HG03103 (cell line): ENCODE data around the gene DRICH1.
"Not testable (repeated sequence)": the region's sequence is repeated elsewhere in the genome, so short reads cannot be mapped to it uniquely, and the experiment has no call there.

Source experiments
- ATAC-seq: cut with Tn5 transposase; IDR thresholded peaks from one replicate; pipeline ENCODE4 v1.9.1; 2021; ENCODE audit warnings: low read depth; ENCODE audit not compliant: unreplicated experiment

DRICH1 gene, protein sequence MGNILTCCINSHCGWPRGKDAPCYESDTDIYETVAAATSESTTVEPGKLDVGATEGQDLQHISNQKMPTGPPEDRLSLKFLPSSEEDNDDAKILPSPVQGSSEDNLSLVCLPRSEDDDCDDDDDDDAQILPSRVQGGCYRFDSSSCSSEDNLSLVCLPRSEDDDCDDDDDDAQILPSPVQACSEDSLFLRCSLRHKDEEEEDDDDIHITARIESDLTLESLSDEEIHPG

DNA sequence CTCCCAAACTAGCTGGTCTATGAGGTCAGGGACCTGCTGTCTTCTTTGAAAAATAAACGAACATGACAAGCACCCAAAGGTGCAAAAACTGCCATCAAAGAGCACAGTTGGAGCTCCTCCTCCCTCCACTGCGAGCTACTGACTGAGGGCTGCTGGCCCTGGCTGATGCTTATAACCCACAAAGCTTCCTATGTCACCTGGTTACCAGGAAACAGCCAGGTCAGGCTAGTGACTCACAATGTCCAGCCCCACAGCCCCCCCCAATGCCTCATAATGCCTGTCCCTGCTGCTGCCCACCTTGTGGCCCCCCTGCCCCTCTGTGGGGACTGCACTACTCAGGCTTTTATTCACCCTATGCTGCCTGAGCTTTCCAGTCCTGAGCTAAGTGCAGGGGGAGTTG, at the start of gene DRICH1:
TSS of gene DRICH1 (minus strand) at position 144 of the 400 bp plus-strand sequence. CDS start 298 bp downstream, outside the sequence.
- no peak for ATAC-seq

DNA sequence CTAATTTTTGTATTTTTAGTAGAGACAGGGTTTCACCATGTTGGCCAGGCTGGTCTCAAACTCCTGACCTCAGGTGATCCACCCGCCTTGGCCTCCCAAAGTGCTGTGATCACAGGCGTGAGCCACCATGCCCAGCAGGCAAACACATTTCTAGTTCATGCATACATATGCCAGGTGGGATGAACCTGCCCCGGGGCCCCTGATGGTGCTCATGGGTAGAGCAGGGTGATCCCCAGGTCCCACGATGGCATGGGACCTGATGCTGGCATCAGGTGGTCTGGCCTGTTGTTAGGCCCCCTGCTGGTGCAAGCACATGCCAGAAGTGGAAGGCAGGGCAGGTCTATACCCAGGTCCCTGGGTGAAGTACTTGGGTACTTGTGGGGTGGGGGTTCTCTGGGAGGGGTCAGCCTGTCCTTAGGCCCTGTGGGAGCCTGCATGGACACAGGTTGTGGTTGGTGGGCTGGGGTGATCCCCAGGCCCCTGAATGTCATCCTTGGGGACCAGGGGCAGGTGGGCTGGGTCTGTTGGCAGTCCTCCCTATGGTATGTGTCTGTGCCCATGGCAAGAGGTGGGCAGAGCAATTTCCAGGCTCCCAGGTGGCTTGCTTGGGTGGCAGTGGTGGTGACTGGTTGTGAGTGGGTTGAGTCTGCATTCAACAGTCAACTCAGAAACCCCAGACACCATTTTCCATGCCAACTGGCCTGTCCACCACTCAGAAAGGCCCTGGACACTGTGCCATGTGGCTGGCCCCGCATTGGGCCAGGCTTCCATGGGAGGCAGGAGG, 49.1 kb upstream of the DRICH1 start:
- ATAC-seq: no peak

DNA sequence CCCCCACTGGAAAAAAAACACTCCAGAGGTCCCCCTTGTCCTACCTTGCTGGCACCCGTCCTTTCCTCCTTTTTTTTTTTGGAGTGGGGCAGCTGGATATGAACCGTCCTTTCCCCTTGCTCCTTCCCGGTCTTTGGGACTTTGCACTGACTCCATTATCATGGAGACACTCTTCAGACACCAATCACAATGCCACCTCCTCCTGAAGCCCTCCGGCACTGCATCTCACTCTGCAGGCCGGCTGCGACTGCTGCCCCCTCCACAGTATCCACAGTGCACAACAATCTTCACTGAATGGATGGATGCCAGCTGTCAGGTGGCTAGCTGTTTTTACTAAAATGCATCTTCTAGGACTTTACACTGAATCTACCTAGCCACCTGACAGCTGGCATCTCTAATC, 46.0 kb upstream of the DRICH1 start:
- no peak for ATAC-seq

DNA sequence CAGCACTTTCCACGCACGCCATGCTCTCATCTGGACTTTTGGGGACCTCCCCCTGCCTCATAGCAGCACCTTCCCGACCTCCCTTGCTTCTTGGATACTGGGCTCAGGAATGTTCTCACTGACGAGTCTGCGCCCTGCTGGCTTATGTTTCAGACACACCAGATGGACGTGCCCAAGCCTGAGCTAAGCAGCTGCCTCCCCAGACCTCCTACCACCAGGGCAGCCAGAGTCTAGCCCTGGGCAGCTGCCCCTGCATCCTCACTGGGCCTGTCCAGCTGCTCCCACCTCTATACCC, 45.5 kb upstream of the DRICH1 start:
- ATAC-seq: no peak

DNA sequence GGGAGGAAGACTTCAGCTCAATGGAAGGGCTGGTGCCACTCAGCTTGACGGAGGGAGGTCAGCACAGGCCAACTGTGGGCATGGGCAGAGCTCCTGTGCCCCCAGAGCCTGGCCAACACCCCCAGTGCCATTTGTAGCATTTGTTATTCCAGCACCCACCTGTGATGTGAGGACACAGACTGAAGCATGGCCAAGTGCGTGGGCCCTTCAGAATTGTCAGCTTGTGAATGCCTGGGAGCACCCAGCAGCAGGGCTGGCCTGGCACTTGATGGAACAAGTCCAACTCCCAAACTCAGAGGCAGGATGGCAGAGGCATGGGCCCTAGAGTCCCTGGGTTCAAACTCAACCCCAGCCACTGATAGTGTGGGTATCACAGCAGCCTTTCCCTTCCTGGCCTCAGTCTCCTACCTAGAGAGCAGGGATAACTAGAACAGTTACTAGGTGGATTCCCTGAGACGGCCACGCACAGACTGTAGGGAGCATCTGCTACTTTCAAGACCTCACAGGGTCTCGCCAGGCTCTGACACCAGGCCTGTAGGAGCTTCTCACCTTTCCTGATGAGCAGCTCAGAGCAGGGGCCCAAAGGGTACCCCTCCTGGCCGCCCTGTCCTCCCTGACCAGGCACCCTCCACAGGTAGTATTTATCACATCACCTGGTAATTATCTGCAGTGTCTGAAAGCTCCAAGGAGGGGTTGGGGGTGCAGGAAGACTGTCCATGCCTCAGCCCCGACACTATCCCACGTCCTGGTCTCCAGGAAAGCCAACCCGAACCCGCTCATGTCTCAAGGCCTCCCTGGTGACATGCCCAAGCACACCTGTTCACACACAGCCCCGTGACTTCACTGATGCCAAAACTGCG, 45.0 kb upstream of the DRICH1 start:
- not testable (repeated sequence) for ATAC-seq

DNA sequence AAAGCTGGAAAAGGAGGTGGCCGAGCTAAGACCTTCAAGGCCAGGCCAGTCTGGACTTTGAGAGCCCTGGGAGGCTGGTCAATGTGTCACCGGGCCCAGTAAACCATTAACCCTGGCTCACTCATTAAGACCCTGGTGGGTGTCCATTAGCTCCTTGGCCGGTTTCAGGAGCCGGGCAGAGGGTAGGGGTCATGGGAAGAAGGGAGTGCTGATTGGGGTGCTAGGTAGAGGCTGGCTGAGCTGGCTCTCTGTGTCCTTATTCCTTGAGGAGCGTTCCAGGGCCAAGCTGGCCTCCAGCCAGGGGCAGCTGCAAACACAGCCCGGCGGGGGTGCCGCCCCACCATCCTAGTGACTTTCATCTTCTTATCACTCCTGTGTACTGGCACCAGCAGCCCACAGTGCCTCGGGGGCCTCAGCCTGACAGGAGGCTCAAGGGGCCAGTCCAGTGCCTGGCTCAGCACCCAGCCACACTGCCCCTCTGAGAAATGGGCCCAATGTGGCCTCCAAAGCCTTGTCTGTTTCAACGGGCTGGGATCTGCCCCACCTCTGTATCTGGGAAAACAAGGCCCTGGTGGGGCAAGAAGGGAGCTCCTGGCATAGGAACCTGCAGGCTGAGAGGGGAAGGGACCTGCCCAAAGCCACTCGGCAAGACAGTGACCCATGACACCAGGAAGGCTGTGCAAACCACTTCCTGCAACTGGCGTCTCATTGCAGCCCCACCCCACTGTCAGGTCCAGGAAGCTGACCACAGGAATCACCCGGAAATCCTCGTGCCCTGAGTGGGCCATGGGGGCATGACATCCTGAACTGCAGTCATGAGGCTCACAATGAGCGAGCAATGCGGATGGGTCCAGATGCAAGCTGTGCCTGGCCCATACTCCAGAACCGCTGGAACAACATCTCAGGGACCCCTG, 43.6 kb upstream of the DRICH1 start:
- ATAC-seq: no peak

DNA sequence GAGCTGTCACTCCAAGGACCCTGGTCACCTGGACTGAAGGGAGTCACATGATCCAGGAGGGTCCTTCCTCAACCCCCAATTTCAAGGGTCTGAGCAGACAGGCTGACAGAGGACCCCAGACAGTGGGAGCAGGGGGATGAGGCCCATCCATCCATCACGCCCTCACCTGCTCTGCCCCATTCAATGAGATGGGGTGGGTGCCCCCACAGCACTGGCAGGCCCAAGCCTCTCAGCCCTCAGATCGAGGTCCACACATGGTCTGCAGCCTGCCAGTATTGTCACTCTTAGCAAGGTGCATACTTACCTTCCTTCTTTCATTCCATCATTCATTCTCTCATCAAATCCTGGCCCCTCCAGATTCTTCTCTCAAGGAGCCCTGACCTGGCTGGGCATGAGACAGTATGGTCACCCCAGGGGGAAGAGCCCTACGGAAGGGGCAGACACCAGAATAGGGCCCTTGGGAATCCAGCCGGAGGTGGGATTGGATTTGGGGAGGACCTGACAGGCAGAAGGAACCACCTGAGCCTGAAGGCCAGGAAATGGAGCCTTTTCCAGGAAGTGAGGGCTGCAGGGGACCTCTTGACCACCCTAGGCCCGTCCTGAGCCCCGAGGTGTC, 42.9 kb upstream of the DRICH1 start:
- not testable (repeated sequence) for ATAC-seq

DNA sequence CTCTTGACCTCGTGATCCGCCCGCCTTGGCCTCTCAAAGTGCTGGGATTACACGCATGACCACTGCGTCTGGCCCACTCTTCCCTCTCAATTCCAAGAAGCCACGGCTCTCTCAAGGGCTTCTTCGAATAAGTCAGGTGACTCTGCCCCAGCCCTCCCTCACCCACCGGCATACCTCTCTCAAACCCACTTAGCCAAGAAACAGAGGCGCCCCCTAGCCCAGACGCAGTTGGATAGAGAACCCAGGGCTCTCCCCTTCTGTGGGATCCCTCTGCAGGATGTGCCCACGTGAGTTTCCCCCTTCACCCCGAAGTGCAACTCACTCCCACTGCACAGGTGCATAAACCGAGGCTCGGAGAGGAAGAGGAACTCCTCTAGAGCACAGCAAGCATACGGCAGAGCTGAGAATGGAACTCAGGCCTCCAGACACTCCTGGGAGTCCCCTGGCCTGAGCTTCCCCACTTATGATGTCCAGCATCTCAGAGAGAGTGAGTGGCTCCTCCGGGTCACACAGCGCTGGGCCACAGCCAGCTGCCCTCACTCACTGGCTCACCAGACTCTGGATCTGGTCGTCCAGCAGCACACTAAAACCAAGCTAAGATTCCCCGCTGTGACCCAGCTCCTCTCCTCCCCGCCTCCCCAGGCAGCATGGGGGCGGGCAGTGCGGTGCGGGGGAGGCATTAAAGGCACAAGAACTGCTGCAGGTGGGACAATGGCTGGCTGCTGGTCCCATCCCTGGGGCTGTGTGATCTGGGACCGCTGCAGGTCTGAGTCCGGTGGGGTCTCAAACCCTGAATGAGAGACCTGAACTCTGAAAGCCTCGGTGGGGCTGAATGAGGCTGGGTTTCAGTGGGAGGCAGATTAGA, 41.9 kb upstream of the DRICH1 start:
- ATAC-seq: no peak

DNA sequence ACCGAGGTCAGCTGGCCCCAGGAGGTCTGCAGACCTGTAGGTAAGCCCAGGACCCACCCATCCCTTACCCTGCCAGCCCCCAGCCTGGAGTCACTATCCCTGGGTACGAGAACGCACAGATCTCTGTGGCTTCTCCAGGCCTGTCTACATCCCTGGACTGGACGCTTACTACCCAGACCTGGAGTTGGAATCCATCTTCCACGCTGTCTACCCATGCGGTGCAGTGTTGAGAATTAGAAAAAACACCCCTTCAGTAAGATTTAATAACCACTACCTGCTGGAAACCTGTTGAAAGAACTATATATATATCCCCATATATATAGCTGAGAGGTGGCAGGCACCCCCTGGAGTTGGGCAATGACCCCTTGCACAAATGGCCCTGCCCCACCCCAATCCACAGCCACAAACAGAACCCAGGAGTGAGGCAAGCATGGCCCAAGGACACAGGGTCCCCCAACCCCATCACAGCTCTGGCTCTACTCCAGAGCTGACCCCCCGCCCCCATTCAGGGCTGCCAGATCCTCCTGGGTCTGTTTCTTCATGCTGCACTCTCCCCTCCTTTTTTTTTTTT, 41.0 kb upstream of the DRICH1 start:
- no peak for ATAC-seq

DNA sequence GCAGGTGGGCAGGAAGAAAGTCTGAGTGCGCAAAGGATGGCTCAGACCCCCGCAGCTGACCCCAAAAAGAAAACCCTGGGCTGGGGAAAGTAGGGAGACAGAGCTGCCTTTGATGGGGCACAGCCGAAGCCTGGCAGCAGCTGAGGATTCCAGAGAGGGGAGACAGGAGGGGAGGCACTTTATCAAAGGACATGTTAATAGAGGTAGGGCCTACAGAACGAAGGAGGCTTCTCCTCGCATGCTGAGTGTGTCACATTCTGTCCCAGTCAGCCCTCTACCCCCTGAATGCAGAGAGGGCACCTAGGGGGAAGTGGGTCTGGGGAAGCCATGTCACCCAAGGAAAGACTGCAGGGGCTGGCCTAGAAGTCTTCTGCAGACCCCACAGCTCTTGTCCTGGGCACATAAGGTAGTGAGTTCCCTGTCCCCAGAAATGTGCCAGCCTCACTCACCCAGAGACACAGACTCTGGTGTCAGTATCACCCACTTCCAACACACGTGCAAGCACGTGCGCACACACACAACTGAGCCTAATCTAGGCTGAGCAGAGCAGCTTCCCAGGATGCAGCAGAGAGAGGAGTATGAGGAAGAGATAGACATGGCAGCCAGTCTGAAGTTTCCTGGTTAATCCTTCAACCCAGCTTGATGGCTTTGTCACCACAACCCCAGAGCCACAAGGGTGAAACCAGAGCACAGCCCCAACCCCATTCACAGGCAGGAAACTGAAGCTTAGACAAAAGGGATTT, 40.4 kb upstream of the DRICH1 start:
- not testable (repeated sequence) for ATAC-seq

DNA sequence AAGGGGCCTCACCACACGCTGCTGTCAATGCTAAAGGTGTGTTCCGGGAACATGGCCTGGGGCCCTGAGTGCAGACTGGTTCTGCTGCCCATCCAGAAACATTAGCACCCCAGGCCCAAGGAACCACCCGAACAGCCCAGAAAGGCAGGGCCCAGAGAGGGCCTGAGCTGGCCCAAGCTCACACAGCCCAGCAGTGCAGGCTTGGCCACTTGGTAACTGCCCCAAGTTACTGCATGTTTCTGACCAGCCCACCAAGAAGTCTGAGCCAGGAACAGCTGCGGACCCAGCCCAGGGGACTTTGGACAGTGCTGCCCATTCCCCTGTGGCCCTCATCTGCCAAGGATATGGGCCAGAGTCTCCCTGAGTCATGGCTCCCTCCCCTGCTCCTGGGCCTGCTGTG, 39.3 kb upstream of the DRICH1 start:
- ATAC-seq: not testable (repeated sequence)

DNA sequence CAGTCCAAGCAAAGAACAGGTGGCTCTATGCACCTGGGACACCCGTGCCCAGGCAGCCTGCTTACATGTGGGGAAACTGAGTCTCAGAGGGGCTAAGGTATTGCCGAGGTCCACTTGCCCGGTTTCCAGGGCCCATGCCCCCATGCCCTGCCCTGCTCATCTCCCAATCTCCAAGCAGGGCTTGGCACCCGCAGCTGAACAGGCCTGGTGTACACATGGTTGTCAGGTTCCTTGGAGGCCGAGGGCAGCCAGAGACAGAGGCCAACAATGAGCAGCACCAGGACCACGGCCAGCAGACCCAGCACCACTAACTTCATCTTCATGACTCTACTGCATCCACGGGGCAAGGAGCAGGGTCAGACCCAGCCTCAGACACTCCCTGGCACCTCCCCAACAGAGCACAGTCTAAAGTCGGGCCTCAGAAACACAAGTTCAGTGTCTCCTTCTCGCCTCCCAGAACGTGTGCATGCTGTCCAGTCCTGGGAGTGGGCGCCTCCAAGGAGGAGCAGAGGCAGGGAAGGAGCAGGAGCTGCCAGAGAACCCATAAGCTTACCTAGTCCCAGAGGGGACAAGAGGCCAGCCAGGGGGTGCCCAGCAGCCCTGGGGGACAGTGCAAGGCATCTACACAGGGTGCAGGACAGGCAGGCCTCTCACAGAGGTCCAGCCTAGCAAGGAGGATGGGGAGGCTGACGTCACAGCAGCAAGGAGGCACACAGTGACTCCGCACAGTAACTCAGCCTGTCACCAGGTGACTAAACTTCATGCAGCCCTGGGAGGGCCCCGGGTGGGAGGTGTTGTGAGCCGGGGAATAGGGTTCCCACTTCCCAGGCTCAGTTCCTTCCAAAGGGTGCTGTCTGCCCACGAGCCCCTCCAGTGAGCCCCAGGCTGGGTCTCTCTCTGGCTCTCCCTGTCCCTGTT, 38.5 kb upstream of the DRICH1 start:
- ATAC-seq: no peak

DNA sequence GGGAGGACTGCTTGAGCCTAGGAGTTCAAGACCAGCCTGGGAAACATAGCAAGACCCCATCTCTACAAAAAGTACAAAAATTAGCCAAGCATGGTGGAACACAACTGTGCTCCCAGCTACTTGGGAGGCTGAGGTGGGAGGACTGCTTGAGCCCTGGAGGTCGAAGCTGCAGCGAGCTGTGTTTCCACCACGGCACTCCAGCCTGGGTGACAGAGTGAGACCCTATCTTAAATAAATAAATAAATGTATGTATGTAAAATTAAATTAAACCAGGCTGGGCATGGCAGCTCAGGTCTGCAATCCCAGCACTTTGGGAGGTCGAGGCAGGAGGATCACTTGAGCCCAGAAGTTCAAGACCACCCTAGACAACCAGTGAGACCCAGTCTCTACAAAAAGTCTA, 28.3 kb upstream of the DRICH1 start:
- not testable (repeated sequence) for ATAC-seq

DNA sequence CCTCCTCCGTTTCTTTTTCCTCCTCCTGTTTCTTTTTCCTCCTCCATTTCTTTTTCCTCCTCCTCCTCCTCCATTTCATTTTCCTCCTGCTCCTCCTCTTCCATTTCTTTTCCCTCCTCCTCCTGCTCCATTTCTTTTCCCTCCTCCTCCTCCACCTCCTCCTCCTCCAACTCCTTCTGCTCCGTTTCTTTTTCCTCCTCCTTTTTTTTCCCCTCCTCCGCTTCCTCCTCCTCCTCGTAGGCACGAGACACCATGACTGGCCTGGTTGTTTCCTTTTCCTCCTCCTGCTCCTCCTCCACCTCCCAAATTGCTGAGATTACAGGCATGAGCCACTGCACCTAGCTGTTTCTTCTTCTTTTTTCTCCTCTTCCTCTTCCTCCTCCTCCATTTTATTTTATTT, 25.6 kb upstream of the DRICH1 start:
- ATAC-seq: no peak

DNA sequence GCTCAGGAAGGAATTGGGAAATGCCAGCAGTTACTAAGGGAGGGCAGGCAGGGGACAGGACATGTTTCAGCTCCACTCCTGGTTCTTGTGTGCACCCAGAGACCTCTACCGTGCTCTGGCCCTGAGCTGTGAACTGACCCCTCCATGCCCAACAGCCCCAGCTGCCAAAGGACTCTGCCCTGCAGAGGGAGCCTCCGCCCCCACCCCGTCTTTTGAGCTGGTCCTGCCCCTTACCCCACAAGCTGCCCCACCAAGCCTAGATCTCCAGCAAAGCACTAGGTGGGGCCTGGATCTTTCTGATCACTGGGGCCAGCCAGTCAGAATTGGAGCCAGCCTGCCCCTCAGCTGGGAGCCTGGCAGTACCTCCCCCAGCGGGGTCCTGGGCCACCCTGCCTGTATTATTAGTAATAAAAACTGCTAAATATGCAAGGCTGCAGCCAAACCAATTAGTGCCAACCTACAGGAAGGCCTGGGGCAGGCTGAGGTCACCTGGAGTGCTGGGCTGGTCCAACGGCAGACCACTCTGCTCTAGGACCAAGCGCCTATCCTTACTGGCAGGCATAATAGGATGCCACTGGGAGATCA, 23.9 kb upstream of the DRICH1 start:
- no peak for ATAC-seq

DNA sequence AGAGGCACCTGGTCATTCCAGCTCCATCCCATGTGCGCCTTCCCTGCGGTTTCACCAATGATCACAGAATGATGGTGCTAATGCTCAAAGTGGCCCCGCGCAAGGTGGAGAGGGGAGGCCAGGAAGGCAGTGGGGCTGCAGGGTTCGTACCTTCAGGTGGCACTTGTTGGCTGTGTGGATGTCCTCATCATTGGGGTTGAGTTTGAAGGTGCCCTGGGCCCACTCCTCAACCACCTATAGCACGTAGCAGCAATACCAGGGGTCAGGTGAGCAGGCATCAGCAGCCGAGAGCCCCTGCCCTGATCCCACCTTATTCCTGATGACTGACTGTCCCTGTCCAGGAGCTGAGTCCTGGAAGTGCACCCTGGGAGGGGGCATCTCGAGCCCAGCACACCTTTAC, 20.6 kb upstream of the DRICH1 start:
- ATAC-seq: no peak

DNA sequence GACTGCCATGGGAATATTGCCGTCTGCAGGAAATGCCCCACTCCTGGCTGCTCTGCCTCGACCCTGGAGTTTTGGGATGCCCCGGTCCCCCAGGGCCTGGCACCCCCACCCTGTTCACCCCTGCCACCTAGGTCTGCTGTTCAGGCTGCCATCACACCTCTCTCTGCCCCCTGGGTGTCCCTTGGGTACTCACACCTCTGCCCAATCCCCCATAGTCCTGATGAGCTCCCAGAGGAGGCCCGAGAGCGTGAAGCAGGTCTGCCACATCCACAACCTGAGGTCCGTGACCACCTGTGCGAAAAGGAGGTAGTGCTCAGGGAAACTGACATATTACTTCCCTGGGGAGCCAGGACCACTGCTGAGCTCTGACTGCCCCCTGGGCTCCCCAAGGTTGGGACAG, 20.2 kb upstream of the DRICH1 start:
- ATAC-seq: no peak
